ENCODE data around the gene VPS16. TPM values are rescaled to one million over a fixed set of nuclear protein-coding genes. Genes with fewer than 3 reads are reported as not detected.

Gene VPS16
- total and polyA plus RNA-seq, 5 donors = 16.8 to 24.2 (median 19.6) TPM

DNA sequence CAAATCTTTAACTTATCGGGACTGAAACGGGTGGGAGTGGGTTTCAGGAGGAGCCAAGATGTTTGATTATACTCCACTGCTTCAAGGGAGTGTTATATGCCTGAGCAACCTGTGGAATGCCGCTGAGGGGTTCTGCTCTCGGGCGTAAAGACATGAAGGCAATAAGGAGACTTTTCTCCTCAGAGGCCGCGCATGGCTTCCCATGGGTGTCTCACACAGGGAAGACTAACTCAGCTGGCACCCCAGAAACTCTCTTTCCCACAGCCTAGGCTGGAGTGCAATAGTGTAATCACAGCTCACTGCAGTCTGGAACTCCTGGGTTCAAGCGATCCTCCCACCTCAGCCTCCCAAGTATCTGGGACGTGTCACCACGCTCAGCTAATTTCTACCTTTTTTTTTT is 30.9 kb upstream of the VPS16 start:
- no peak overlapping the region for H3K27ac ChIP-seq (ENCODE audit: low read length)
- H3K9me3 ChIP-seq (ENCODE audit: control insufficient read depth, low read length) = no peaks in the 10 kb centered on the region
- intact Hi-C loops (cut with DNase I) = no loop called here
- peaks cover 2% of the 10 kb centered on the region for H3K27me3 ChIP-seq (ENCODE audit: control insufficient read depth, insufficient read depth)
- ATAC-seq (no peak), DNase-seq (no peak)
- 88% methylated on average over 10 of the region's 10 CpGs for WGBS
- no peaks in the 10 kb centered on the region for H3K4me1 ChIP-seq (ENCODE audit: control insufficient read depth, insufficient read depth, low read length)
- H3K4me3 ChIP-seq (ENCODE audit: low read length) = no peak overlapping the region

- intact Hi-C loops (cut with DNase I) = no loop called here
- no peak overlapping the region for H3K4me3 ChIP-seq (ENCODE audit: low read length)
- H3K9me3 ChIP-seq (ENCODE audit: control insufficient read depth, low read length) = no peaks in the 10 kb centered on the region
- no peak overlapping the region for H3K27ac ChIP-seq (ENCODE audit: low read length)
- H3K4me1 ChIP-seq (ENCODE audit: control insufficient read depth, insufficient read depth, low read length) = no peaks in the 10 kb centered on the region
- peaks cover 2% of the 10 kb centered on the region for H3K27me3 ChIP-seq (ENCODE audit: control insufficient read depth, insufficient read depth)
- DNase-seq (no peak), ATAC-seq (no peak)
- WGBS = 73% methylated on average over 3 of the region's 3 CpGs
These were observed 28.4 kb upstream of the VPS16 start for GRCh38 chr20:2812189-2812588.

DNA sequence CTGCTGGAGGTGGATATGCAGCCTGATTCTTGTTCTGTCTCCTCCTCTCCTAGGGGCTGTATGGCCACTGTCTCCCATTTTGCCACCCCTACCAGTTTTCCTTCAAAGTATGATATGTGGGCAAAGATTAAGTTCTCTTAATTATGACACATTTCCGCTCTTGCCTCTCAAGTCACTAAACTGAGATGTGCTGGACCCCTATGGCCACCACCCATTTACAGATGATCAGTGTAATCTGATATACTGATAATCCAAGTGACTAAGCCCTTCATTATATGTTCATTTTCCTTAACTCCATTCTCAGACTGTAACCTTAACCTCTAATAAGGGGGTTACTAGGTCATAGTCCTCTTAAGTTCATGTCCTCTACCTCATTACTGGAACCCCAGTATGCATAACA is 26.5 kb upstream of the VPS16 start:
- no peak overlapping the region for H3K4me3 ChIP-seq (ENCODE audit: low read length)
- no peaks in the 10 kb centered on the region for H3K27me3 ChIP-seq (ENCODE audit: control insufficient read depth, insufficient read depth)
- ATAC-seq = no peak
- intact Hi-C loops (cut with DNase I) = no loop called here
- no peaks in the 10 kb centered on the region for H3K4me1 ChIP-seq (ENCODE audit: control insufficient read depth, insufficient read depth, low read length)
- no peak overlapping the region for H3K27ac ChIP-seq (ENCODE audit: low read length)
- no peaks in the 10 kb centered on the region for H3K9me3 ChIP-seq (ENCODE audit: control insufficient read depth, low read length)
- 98% methylated on average over 1 of the region's 1 CpG for WGBS
- DNase-seq = no peak

DNA sequence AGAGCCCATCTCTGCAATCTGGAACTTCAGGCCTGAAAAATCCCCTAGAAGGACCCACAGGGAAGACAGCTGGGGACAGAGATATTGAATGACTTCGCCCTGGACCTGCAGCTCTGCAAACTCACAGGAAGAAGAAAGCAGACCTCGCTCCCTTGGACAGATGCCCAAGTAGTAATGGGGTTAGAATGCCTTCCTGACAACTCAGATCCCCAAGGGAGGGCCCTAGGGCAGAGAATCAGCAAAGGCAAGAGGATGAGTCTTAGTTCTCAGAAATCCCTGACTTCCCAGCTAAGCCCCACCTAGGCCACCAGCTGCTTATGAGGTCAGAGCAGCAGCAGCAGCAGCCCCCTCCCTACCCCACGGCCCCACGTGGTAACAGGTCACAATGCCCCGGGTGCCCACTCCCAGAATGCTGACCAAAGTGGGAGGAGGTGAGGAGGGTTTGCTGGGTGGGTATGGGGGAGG is 25.9 kb upstream of the VPS16 start, which contains the start of gene C20orf141:
TSS of gene C20orf141 (plus strand) at position 401 of the 465 bp plus-strand sequence. CDS start 198 bp downstream, outside the sequence.
- 25% methylated on average over 5 of the region's 5 CpGs for WGBS
- ATAC-seq (peak; percentile 11 to 49), DNase-seq (no peak)
- intact Hi-C loops (cut with DNase I) = no loop called here
- H3K27me3 ChIP-seq (ENCODE audit: control insufficient read depth, insufficient read depth) = no peaks in the 10 kb centered on the region
- H3K27ac ChIP-seq (ENCODE audit: low read length) = no peak within 1 kb of the TSS
- H3K9me3 ChIP-seq (ENCODE audit: control insufficient read depth, low read length) = no peaks in the 10 kb centered on the region
- no peaks in the 10 kb centered on the region for H3K4me1 ChIP-seq (ENCODE audit: control insufficient read depth, insufficient read depth, low read length)
- no peak within 1 kb of the TSS for H3K4me3 ChIP-seq (ENCODE audit: low read length)

DNA sequence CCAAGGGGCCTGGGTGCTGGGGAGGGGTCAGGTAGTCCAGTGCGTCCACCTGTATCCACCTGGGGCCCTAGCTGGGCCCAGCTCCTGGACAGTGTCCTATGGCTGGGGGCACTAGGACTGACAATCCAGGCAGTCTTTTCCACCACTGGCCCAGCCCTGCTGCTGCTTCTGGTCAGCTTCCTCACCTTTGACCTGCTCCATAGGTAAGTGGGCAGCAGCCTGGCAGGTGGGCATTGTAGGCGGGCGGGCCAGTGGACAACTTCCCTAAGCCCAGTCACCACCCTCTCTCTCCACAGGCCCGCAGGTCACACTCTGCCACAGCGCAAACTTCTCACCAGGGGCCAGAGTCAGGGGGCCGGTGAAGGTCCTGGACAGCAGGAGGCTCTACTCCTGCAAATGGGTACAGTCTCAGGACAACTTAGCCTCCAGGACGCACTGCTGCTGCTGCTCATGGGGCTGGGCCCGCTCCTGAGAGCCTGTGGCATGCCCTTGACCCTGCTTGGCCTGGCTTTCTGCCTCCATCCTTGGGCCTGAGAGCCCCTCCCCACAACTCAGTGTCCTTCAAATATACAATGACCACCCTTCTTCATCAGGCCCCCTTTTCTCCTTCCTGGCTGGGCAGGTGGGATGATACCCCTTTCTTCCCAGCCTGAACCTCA is 25.2 kb upstream of the VPS16 start:
- ATAC-seq (peak in 1 of 2 donors; percentile 8), DNase-seq (no peak)
- Histone ChIP-seq H3K27ac (ENCODE audit: low read length) (no peak overlapping the region), H3K9me3 (ENCODE audit: control insufficient read depth, low read length) (no peaks in the 10 kb centered on the region), H3K4me3 (ENCODE audit: low read length) (no peak overlapping the region), H3K4me1 (ENCODE audit: control insufficient read depth, insufficient read depth, low read length) (no peaks in the 10 kb centered on the region), H3K27me3 (ENCODE audit: control insufficient read depth, insufficient read depth) (no peaks in the 10 kb centered on the region)
- WGBS = 91% methylated on average over 8 of the region's 8 CpGs
- intact Hi-C loops (cut with DNase I) = no loop called here

GRCh38 chr20:2816030-2816582 is 24.4 kb upstream of the VPS16 start, which contains the start of gene TMEM239:
Gene TMEM239 (plus strand): TSS chr20:2816364. CDS start chr20:2816555, 191 bp downstream.
- no peaks in the 10 kb centered on the region for H3K27me3 ChIP-seq (ENCODE audit: control insufficient read depth, insufficient read depth)
- H3K4me3 ChIP-seq (ENCODE audit: low read length) = no peak within 1 kb of the TSS
- H3K9me3 ChIP-seq (ENCODE audit: control insufficient read depth, low read length) = no peaks in the 10 kb centered on the region
- no peak for DNase-seq
- intact Hi-C loops (cut with DNase I) = no loop called here
- no peaks in the 10 kb centered on the region for H3K4me1 ChIP-seq (ENCODE audit: control insufficient read depth, insufficient read depth, low read length)
- H3K27ac ChIP-seq (ENCODE audit: low read length) = no peak within 1 kb of the TSS
- WGBS = 75% methylated on average over 10 of the region's 10 CpGs
- ATAC-seq = no peak

- 80% methylated on average over 20 of the region's 20 CpGs for WGBS
- DNase-seq = no peak
- Histone ChIP-seq H3K4me1 (ENCODE audit: control insufficient read depth, insufficient read depth, low read length) (no peaks in the 10 kb centered on the region), H3K9me3 (ENCODE audit: control insufficient read depth, low read length) (no peaks in the 10 kb centered on the region), H3K27me3 (ENCODE audit: control insufficient read depth, insufficient read depth) (no peaks in the 10 kb centered on the region), H3K4me3 (ENCODE audit: low read length) (no peak overlapping the region), H3K27ac (ENCODE audit: low read length) (no peak overlapping the region)
- no peak for ATAC-seq
- intact Hi-C loops (cut with DNase I) = no loop called here
These were observed 23.8 kb upstream of the VPS16 start for GRCh38 chr20:2816583-2817340.

DNA sequence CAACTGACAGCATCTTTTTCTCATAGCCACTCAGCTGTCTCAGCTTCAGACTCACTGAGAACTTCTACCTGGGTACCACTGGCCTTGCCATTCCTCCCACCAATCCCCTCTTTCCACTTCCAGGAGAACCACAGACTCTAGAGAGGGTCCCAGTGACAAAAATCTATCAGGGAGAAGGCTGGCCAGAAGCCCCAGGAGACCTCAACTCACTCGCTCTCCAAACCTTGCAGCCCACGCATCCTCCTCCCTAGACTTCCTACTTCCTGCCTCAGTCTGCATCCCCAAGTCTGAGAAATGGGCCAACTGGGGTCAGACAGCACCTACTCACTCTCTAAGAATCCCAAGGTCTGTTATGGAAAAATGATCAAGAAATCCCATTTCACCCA is 23.2 kb upstream of the VPS16 start:
- Histone ChIP-seq H3K27ac (ENCODE audit: low read length) (no peak overlapping the region), H3K27me3 (ENCODE audit: control insufficient read depth, insufficient read depth) (no peaks in the 10 kb centered on the region), H3K4me1 (ENCODE audit: control insufficient read depth, insufficient read depth, low read length) (no peaks in the 10 kb centered on the region), H3K4me3 (ENCODE audit: low read length) (no peak overlapping the region), H3K9me3 (ENCODE audit: control insufficient read depth, low read length) (no peaks in the 10 kb centered on the region)
- no peak for DNase-seq
- ATAC-seq = no peak
- intact Hi-C loops (cut with DNase I) = no loop called here
- 78% methylated on average over 2 of the region's 2 CpGs for WGBS

GRCh38 chr20:2817891-2818595 is 22.5 kb upstream of the VPS16 start:
- H3K27ac ChIP-seq (ENCODE audit: low read length) = no peak overlapping the region
- no peaks in the 10 kb centered on the region for H3K27me3 ChIP-seq (ENCODE audit: control insufficient read depth, insufficient read depth)
- intact Hi-C loops (cut with DNase I) = no loop called here
- DNase-seq (peak; percentile 65 to 81 (median 81)), ATAC-seq (peak; percentile 36 to 42)
- 73% methylated on average over 7 of the region's 7 CpGs for WGBS
- H3K4me1 ChIP-seq (ENCODE audit: control insufficient read depth, insufficient read depth, low read length) = no peaks in the 10 kb centered on the region
- no peak overlapping the region for H3K4me3 ChIP-seq (ENCODE audit: low read length)
- no peaks in the 10 kb centered on the region for H3K9me3 ChIP-seq (ENCODE audit: control insufficient read depth, low read length)

DNA sequence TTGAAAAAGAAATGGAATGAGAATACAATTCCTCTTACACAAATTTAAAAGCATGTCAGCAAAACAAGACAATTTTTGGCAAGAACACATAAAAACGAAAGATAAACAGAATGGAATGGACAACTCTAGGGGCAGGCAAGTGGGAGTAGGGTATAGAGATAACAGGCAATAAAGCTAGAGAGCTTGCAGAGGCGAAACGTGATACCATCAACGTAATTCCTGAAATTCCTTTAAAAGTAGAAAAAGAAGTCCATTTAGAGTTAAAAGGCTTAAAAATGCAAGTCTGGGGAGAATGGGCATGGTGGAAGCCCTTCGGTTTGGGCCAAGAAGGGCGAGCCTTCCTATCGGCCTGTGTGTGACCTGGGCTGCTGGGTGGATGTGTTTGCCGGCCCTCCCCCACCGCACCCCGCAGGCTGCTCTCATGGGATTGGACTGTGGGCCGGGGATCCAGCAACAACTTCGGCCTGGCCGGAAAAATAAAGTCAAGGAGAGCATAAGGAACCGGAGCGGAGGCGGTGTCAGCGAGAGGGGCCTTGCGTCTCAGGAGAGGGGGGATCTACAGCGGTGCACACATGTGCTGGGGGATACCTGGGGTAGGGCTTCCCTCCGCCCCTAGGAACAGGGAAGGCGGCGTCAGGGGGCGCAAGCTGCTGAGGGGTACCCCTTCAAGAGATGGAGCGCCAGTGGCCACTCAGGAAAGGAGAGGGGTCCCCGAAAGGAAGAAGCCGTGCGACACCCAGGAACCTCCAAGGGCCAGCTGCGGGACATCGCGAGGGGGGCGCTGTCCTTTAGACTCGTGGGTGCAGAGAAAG is 20.3 kb upstream of the VPS16 start:
- Histone ChIP-seq H3K9me3 (ENCODE audit: control insufficient read depth, low read length) (no peaks in the 10 kb centered on the region), H3K27me3 (ENCODE audit: control insufficient read depth, insufficient read depth) (no peaks in the 10 kb centered on the region), H3K4me3 (ENCODE audit: low read length) (peak overlapping the region; percentile 17), H3K4me1 (ENCODE audit: control insufficient read depth, insufficient read depth, low read length) (no peaks in the 10 kb centered on the region), H3K27ac (ENCODE audit: low read length) (no peak overlapping the region)
- ATAC-seq (peak; percentile 48), DNase-seq (no peak)
- 21% methylated on average over 32 of the region's 32 CpGs for WGBS
- intact Hi-C loops (cut with DNase I) = no loop called here
